Stimulated activated CD4-positive, alpha-beta T cell treated with anti-CD3 and anti-CD28 coated beads, TNF-alpha, amount 100 ng/mL, for 1 hour (primary cell): ENCODE data around the gene SUMF2.
"Not testable (repeated sequence)": the region's sequence is repeated elsewhere in the genome, so short reads cannot be mapped to it uniquely, and the experiment has no call there.

Source experiments
- DNase-seq, 3 donors: peaks; one replicate each; pipeline ENCODE4 v3.0.0-alpha.2; 2020; ENCODE audit warnings: low read depth in 3 of 3, low spot score in 1 of 3

The SUMF2 gene

GRCh38 chr7:56063882-56064625 is at the start of gene SUMF2:
SUMF2 (plus strand) TSS chr7:56064286; CDS start chr7:56064312, 26 bp downstream.
- peak; percentile 78 to 86 (median 80) for DNase-seq

GRCh38 chr7:56017015-56017414 is 47.1 kb upstream of the SUMF2 start:
- not testable (repeated sequence) for DNase-seq

- DNase-seq = no peak
Measured at GRCh38 chr7:56019501-56019900, 44.6 kb upstream of the SUMF2 start.

GRCh38 chr7:56023500-56023899 is 40.6 kb upstream of the SUMF2 start:
- DNase-seq = no peak

GRCh38 chr7:56026538-56026937 is 37.5 kb upstream of the SUMF2 start:
- DNase-seq = no peak

GRCh38 chr7:56028942-56029630 is 35.0 kb upstream of the SUMF2 start:
- DNase-seq = no peak

- no peak for DNase-seq
Measured at GRCh38 chr7:56030340-56030739, 33.7 kb upstream of the SUMF2 start.

- DNase-seq = not testable (repeated sequence)
Measured at GRCh38 chr7:56031556-56031955, 32.5 kb upstream of the SUMF2 start.

- not testable (repeated sequence) for DNase-seq
Measured at GRCh38 chr7:56032578-56032977, 31.5 kb upstream of the SUMF2 start.

GRCh38 chr7:56033671-56034432 is 30.2 kb upstream of the SUMF2 start:
- peak; percentile 15 to 56 (median 42) for DNase-seq

GRCh38 chr7:56040730-56041129 is 23.4 kb upstream of the SUMF2 start:
- no peak for DNase-seq

GRCh38 chr7:56045758-56046157 is 18.3 kb upstream of the SUMF2 start:
- not testable (repeated sequence) for DNase-seq

- DNase-seq = no peak
Measured at GRCh38 chr7:56046721-56047445, 17.2 kb upstream of the SUMF2 start.

- DNase-seq = not testable (repeated sequence)
Measured at GRCh38 chr7:56047446-56048116, 16.5 kb upstream of the SUMF2 start.

GRCh38 chr7:56048245-56048644 is 15.8 kb upstream of the SUMF2 start:
- no peak for DNase-seq

- DNase-seq = not testable (repeated sequence)
Measured at GRCh38 chr7:56048763-56049162, 15.3 kb upstream of the SUMF2 start.

- no peak for DNase-seq
Measured at GRCh38 chr7:56051053-56051338, 13.1 kb upstream of the SUMF2 start.

- peak; percentile 71 to 84 (median 74) for DNase-seq
Measured at GRCh38 chr7:56051339-56052191, 12.5 kb upstream of the SUMF2 start, which contains the start of the genes CCT6A and PSPH. CCT6A (plus strand) TSS chr7:56051765; CDS start chr7:56051849, 84 bp downstream. PSPH (minus strand) TSS chr7:56051444; CDS start chr7:56021212, 30,232 bp downstream.

- DNase-seq = no peak
Measured at GRCh38 chr7:56053379-56053778, 10.7 kb upstream of the SUMF2 start.

GRCh38 chr7:56053993-56054392 is 10.1 kb upstream of the SUMF2 start:
- DNase-seq = no peak
